ENCODE measurements around the gene PORCN.

GRCh38 chrX:48487362-48487798, 21.4 kb upstream of the PORCN start:
- TF ChIP-seq POLR2A (IDR thresholded peaks at IDR 0.05) = no peak
- TF ChIP-seq CTCF (IDR thresholded peaks at IDR 0.05) = no peak
